Brain microvascular endothelial cell (primary cell): Measurements from ENCODE around the gene SPACDR.

Source experiments
- DNase-seq: peaks from one replicate; pipeline ENCODE4 v3.0.0-alpha.2; 2020
- H3K27ac ChIP-seq: fragments of 250-450 bp; sonication (Bioruptor Pico); 2 replicates; pipeline ENCODE4 v1.5.1; 2020; ENCODE audit warnings: mild to moderate bottlenecking, moderate library complexity
- H3K27me3 ChIP-seq: fragments of 250-450 bp; sonication (Bioruptor Pico); replicated peaks from 2 replicates; pipeline ENCODE4 v1.5.1; 2020; ENCODE audit warnings: mild to moderate bottlenecking
- H3K36me3 ChIP-seq: fragments of 250-450 bp; sonication (Bioruptor Pico); replicated peaks from 2 replicates; pipeline ENCODE4 v1.5.1; 2020; ENCODE audit warnings: mild to moderate bottlenecking
- H3K4me3 ChIP-seq: 2 replicates; pipeline ENCODE4 v1.5.1; 2011; ENCODE audit warnings: low read depth, mild to moderate bottlenecking, control low read depth, low read length, moderate library complexity
- in situ Hi-C: cut with HindIII; loops from 2 replicates; pipeline ENCODE4 v1.10.0; 2017; ENCODE audit warnings: low sequenced_read_pairs, low pct_ligation_motif_present
- TF ChIP-seq, protein P1 (sequence below): IDR thresholded peaks from 2 replicates; pipeline ENCODE4 v1.5.1; 2011; ENCODE audit warnings: low read depth, mild to moderate bottlenecking, moderate library complexity, low read length, control low read depth, inconsistent platforms; ENCODE audit errors: missing control alignments

Gene SPACDR

DNA sequence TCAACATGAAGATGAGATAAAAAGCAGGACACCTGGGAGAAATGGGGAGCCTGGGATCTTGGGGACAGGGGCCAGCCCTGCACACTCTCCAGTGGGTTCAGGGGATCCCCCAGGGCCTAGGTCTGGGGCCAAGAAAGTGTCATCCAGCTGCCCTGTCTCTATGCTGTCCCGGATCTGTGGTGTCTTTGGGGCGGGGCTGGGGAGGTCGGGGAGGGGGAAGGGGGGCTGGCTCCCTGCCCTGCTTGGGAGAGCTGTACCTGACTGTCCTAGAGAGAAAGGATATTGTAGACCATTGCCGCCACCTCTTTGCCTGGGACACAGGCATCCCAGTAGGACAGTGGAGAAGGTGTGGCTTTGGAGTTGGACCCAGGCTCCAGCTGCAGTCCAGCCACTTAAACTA lies 7.0 kb upstream of the SPACDR start:
- no peak overlapping the region for H3K4me3 ChIP-seq
- TF ChIP-seq, protein P1, sequence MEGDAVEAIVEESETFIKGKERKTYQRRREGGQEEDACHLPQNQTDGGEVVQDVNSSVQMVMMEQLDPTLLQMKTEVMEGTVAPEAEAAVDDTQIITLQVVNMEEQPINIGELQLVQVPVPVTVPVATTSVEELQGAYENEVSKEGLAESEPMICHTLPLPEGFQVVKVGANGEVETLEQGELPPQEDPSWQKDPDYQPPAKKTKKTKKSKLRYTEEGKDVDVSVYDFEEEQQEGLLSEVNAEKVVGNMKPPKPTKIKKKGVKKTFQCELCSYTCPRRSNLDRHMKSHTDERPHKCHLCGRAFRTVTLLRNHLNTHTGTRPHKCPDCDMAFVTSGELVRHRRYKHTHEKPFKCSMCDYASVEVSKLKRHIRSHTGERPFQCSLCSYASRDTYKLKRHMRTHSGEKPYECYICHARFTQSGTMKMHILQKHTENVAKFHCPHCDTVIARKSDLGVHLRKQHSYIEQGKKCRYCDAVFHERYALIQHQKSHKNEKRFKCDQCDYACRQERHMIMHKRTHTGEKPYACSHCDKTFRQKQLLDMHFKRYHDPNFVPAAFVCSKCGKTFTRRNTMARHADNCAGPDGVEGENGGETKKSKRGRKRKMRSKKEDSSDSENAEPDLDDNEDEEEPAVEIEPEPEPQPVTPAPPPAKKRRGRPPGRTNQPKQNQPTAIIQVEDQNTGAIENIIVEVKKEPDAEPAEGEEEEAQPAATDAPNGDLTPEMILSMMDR: no peak
- no peaks in the 10 kb centered on the region for H3K27me3 ChIP-seq
- in situ Hi-C loops: no loop called here
- no peak for DNase-seq
- H3K36me3 ChIP-seq: peaks cover 41% of the 10 kb centered on the region
- no peak overlapping the region for H3K27ac ChIP-seq

- H3K4me3 ChIP-seq: no peak overlapping the region
- H3K36me3 ChIP-seq: peaks cover 42% of the 10 kb centered on the region
- no peaks in the 10 kb centered on the region for H3K27me3 ChIP-seq
- in situ Hi-C loops: no loop called here
- TF ChIP-seq, protein P1: peak; percentile 98
- peak; percentile 53 for DNase-seq
- H3K27ac ChIP-seq: no peak overlapping the region
Observed at GRCh38 chr7:100469227-100470044, 5.4 kb upstream of the SPACDR start.

DNA sequence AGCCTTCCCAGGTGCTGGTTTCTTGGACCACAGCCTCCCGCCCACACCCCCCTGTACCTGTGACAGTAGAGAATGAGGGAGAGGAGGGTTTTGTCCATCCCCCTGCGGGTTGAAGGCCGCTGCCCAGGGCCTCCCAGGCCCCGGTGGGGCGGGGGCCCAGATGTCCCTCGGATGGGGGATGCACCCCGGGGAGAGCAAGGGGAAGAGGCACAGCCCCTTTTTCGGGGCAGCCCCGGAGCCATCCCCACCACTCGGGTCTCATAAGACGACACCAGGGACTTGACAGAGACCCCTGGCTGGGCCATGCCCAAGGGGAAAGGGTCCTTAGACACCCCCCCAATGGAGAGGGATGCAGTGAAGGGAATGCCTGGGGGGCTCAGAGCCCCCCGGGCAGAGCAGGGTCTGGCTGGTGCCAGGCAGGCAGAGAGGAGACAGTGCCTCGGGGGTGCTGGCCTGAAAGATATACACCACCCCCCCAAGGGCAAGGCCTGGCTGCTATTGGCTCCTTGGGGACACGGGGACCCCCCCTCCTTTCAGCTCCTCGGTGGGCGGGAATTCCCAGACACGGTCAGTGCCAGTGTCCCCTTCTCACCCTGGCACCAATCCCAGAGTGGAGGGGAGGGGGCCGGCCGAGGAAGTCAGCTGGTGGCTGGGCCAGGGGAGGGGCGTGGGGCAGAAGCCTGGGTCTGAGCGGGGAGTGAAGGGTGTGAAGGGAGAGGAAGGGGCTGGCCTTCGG lies 3.7 kb upstream of the SPACDR start:
- Histone ChIP-seq H3K27ac (no peak overlapping the region), H3K27me3 (no peaks in the 10 kb centered on the region), H3K4me3 (no peak overlapping the region), H3K36me3 (peaks cover 37% of the 10 kb centered on the region)
- DNase-seq: no peak
- TF ChIP-seq, protein P1: no peak
- in situ Hi-C loops: no loop called here

DNA sequence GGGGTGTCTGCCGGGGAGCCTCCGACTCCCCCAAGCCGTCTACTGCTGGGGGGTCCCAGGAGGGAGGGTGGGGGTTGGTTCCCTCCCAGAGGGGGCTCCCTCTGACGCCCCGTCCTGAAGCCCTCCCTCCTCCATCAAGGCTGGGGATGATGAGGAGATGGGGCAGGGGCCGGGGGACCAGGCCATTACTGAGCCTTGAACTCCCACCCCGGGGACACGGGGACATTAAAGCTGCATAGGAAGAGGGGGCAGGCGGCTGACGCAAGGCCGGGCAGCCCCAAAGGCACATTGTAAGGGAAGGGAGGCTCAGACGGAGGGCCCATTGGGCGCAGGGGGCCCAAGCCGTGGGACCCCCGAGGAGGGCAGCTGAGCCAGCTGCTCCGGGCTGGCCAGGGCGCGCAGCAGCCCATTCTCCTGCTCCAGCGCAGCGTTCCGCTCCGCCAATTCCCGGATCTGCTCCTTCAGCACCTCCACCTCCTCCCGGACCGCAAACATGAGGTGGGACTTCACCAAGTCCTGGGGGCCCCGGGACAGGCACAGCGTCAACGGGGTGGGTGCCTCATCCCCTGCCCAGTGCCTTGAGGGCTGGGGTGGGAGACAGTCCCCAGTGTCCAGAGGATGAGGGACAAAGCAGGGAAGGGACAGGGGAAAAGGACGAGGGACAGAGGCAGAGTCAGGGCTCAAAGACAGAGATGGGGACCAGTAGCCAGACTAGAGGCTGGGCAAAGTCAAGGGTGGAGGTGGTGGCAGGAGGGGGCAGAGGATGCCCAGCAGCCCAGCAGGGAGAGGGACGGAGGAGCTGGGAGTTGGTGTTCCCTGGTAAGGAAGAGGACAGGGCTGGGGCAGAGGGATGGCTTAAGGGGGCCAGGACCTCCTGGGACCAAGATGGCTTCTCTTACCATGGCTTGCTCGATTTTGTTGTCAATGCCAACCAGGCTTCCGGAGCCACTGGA lies 2.9 kb upstream of the SPACDR start:
- in situ Hi-C loops: no loop called here
- TF ChIP-seq, protein P1: no peak
- no peak for DNase-seq
- Histone ChIP-seq H3K27me3 (no peaks in the 10 kb centered on the region), H3K27ac (no peak overlapping the region), H3K36me3 (peaks cover 36% of the 10 kb centered on the region), H3K4me3 (no peak overlapping the region)

DNA sequence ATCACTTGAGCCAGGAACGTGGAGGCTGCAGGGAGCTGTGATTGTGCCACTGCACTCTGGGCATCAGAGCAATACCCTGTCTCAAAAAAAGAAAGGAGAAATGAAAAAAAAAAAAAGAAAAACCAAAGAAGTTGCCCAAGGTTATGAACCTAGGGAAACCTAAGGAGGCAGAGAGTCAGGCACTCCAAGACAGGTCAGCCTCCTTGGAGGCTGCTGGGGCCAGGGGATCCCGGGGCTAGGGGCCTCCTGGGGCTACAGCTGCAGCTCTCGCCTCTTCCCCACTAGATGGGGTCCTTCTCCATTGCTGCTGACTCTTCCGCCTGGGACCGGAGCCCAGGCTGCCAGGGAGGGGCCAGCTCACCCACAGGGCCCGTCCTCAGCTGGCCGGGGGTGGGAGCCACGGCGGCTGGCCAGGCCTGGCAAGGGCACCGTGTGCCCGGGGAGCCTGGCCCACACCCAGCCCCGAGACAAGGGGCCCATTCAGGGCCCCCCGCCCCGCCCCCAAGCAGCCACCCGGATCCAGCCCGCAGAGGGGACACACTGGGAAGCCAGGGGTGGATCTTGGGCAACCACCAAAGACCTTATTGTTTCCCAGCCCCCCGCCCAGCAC lies 1.7 kb upstream of the SPACDR start:
- in situ Hi-C loops: no loop called here
- H3K36me3 ChIP-seq: peaks cover 32% of the 10 kb centered on the region
- TF ChIP-seq, protein P1: peak; percentile 85
- H3K27ac ChIP-seq: no peak overlapping the region
- H3K27me3 ChIP-seq: no peaks in the 10 kb centered on the region
- DNase-seq: peak; percentile 45
- no peak overlapping the region for H3K4me3 ChIP-seq
